Adrenal gland (tissue), 5 donors: ENCODE data around the gene ECT2L.

Experiments used
- CTCF ChIP-seq, 6 experiments: fragments of 450-650 bp in 4 of 6; fragments of 200-600 bp in 2 of 6; sonication (generic) in 1 of 6; IDR thresholded peaks; 1 replicate in 5 of 6; 2 replicates in 1 of 6; pipeline versions ENCODE4 v1.5.1 to v1.8.0; 2016 to 2021; ENCODE audit warnings: antibody characterized with exemption in 6 of 6, mild to moderate bottlenecking in 2 of 6, moderate library complexity in 1 of 6
- POLR2A ChIP-seq, 2 donors: fragments of 450-650 bp; IDR thresholded peaks; one replicate each; pipeline ENCODE4 v1.6.1; 2017; ENCODE audit warnings: antibody characterized with exemption in 2 of 2, mild to moderate bottlenecking in 2 of 2, moderate library complexity in 1 of 2
- donor health status: DM: no; HTN: no; CAD: no.

GRCh38 chr6:138953451-138953850, 157.6 kb downstream of the ECT2L start:
- TF ChIP-seq POLR2A (IDR thresholded peaks at IDR 0.05) (no peak), CTCF (IDR thresholded peaks at IDR 0.05) (no peak)
